ENCODE results near the gene MT1H. TPM values are rescaled to one million over a fixed set of nuclear protein-coding genes. Genes with fewer than 3 reads are reported as not detected.
"Not testable (repeated sequence)": the region's sequence is repeated elsewhere in the genome, so short reads cannot be mapped to it uniquely, and the experiment has no call there.

The MT1H gene
- not detected for total RNA-seq
- long read RNA-seq, result 0 reads

DNA sequence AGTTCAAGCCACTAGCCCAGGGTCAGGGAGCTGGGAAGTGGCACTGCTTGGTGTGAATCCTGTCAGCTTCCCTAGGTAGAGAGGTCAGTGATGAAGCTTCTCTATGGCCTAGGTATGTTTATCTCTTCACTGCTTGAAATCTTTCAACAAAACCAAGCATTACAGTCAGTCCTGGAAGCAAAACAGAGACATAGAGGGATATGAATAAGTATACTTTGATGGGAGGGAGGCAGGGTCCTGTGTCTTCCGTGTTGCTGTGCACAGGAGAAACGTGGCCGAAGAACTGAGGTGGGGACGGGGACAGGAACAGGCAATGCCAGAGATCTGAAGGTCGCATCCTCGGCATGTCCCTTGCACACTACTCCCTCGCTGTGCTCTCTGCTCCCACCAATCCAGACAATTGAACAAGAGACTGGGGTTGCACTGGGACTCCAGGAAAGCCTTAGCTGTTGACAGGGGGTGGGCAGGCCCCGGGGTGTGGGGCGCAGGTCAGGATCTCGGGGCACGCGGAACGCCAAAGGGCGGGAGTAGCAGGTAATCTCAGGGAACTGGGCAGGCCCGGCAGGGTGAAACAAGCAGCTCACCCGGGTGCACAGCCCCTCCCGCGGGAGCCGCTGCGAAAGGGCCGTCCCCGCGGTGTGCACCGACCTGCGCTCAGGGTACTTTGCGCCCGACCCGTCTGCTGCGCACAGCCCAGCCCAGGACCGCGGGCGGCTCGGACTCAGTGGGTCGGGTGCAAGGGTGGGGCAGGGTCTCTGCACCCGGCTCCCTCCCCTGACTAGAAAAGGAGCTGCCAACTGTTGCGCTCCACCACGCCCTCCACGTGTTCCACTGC is at the start of gene MT1H:
TSS of gene MT1H (plus strand) at position 810 of the 835 bp plus-strand sequence. CDS start 71 bp downstream, outside the sequence.
- Histone ChIP-seq H3K4me3 (peak within 1 kb of the TSS; percentile 34), H3K9me3 (replicated peaks) (no peaks in the 10 kb centered on the region), H3K36me3 (no peaks in the 10 kb centered on the region), H3K27ac (replicated peaks) (no peak within 1 kb of the TSS), H3K27me3 (ENCODE audit: low read depth) (peaks cover 99% of the 10 kb centered on the region), H3K4me1 (peaks cover 18% of the 10 kb centered on the region)
- intact Hi-C loops (cut with micrococcal nuclease), result no loop called here
- no peak for DNase-seq
- TF ChIP-seq, protein P1, sequence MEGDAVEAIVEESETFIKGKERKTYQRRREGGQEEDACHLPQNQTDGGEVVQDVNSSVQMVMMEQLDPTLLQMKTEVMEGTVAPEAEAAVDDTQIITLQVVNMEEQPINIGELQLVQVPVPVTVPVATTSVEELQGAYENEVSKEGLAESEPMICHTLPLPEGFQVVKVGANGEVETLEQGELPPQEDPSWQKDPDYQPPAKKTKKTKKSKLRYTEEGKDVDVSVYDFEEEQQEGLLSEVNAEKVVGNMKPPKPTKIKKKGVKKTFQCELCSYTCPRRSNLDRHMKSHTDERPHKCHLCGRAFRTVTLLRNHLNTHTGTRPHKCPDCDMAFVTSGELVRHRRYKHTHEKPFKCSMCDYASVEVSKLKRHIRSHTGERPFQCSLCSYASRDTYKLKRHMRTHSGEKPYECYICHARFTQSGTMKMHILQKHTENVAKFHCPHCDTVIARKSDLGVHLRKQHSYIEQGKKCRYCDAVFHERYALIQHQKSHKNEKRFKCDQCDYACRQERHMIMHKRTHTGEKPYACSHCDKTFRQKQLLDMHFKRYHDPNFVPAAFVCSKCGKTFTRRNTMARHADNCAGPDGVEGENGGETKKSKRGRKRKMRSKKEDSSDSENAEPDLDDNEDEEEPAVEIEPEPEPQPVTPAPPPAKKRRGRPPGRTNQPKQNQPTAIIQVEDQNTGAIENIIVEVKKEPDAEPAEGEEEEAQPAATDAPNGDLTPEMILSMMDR (IDR thresholded peaks at IDR 0.05; ENCODE audit: borderline replicate concordance), result no peak

DNA sequence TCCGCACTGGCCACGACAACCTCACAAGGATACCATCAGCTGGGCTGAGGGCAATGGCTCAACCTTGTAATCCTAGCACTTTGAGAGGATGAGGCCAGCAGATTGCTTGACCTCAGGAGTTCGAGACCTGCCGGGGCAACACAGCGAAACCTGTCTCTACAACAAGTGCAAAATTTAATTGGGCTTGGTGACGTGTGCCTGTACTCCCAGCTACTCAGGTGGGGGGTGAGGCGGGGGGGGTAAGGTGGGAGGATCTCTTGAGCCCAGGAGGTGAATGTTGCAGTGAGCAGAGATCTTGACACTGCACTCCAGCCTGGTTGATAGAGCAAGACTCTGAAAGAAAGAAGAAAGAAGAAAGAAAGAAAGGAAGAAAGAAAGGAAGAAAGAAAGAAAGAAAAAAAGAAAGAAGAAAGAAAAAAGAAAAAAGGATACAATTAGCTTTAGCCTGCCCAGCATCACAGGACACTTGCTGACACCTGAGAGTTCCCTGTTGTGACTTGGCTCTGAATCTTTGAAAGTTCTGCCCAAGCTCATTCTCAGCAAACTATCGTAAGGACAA is 49.2 kb upstream of the MT1H start:
- TF ChIP-seq, protein P1 (IDR thresholded peaks at IDR 0.05; ENCODE audit: borderline replicate concordance), result no peak

DNA sequence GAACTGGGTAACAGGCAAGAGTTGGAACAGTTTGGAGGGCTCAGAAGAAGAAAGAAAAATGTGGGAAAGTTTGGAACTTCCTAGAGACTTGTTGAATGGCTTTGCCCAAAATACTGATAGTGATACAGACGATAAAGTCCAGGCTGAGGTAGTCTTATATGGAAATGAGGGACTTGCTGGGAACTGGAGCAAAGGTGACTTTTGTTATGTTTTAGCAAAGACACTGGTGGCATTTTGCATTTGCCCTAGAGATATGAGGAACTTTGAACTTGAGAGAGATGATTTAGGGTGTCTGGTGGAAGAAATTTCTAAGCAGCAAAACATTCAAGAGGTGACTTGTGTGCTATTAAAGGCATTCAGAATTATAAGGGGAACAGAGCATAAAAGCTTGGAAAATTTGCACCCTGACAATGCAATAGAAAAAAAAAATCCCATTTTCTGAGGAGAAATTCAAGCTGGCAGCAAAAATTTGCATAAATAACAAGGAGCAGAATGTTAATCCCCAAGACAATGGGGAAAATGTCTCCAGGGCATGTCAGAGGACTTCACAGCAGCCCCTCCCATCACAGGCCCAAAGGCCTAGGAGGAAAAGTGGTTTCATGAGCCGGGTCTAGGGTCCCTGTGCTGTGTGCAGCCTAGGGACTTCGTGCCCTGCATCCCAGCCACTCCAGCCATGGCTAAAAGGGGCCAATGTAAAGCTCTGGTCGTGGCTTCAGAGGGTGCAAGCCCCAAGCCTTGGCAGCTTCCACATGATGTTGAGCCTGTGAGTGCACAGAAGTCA is 47.8 kb upstream of the MT1H start:
- H3K4me3 ChIP-seq; H3K9me3 ChIP-seq (replicated peaks); H3K27me3 ChIP-seq (ENCODE audit: low read depth); H3K36me3 ChIP-seq; intact Hi-C loops (cut with micrococcal nuclease); DNase-seq: not testable (repeated sequence)
- H3K27ac ChIP-seq (replicated peaks), result peak overlapping the region; percentile 48
- H3K4me1 ChIP-seq, result peaks cover 55% of the 10 kb centered on the region

More for the DNA sequence above, 49.2 kb upstream of the MT1H start:
- Histone ChIP-seq H3K9me3 (replicated peaks) (no peaks in the 10 kb centered on the region), H3K36me3 (no peaks in the 10 kb centered on the region), H3K27ac (replicated peaks) (no peak overlapping the region), H3K4me3 (no peak overlapping the region), H3K27me3 (ENCODE audit: low read depth) (no peaks in the 10 kb centered on the region), H3K4me1 (peaks cover 47% of the 10 kb centered on the region)
- intact Hi-C loops (cut with micrococcal nuclease), result no loop called here
- DNase-seq, result no peak

DNA sequence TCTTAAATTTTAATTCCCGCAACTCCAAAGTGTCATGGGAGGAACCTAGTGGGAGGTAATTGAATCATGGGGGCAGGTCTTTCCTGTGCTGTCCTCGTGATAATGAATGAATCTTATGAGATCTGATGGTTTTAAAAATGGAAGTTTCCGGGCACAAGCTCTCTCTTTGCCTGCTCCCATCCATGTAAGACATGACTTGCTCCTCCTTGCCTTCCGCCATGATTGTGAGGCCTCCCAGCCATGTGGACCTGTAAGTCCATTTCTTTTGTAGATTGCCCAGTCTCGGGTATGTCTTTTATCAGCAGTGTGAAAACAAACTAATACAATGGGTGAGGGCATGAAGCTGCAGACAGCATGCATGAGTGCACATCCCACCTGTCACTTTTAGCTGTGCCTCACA is 46.4 kb upstream of the MT1H start:
- H3K36me3 ChIP-seq; H3K27ac ChIP-seq (replicated peaks); DNase-seq; H3K27me3 ChIP-seq (ENCODE audit: low read depth); H3K9me3 ChIP-seq (replicated peaks); intact Hi-C loops (cut with micrococcal nuclease); H3K4me3 ChIP-seq: not testable (repeated sequence)
- peaks cover 49% of the 10 kb centered on the region for H3K4me1 ChIP-seq

DNA sequence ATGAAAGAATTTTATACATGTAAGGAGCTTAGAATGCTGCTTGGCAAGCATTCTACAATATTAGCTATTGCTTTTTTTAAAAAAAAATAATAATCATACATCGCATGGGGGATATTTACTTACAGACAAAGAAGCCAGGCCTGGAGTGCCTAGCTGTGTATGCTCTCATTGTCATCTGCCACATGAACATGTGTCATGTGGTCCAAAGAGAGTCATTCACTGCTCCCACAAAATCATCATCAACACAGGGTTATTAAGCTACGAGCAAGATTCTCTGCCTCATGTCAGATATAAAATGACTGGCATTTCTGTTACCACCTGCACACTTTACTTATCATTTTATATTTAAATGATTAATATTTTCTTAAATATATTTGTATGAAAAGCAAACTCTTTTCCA is 46.0 kb upstream of the MT1H start:
- H3K27ac ChIP-seq (replicated peaks), result no peak overlapping the region
- H3K36me3 ChIP-seq, result no peaks in the 10 kb centered on the region
- no peaks in the 10 kb centered on the region for H3K9me3 ChIP-seq (replicated peaks)
- peaks cover 45% of the 10 kb centered on the region for H3K4me1 ChIP-seq
- no peaks in the 10 kb centered on the region for H3K27me3 ChIP-seq (ENCODE audit: low read depth)
- no peak overlapping the region for H3K4me3 ChIP-seq
- DNase-seq, result no peak
- intact Hi-C loops (cut with micrococcal nuclease), result no loop called here
- TF ChIP-seq, protein P1 (IDR thresholded peaks at IDR 0.05; ENCODE audit: borderline replicate concordance), result no peak

DNA sequence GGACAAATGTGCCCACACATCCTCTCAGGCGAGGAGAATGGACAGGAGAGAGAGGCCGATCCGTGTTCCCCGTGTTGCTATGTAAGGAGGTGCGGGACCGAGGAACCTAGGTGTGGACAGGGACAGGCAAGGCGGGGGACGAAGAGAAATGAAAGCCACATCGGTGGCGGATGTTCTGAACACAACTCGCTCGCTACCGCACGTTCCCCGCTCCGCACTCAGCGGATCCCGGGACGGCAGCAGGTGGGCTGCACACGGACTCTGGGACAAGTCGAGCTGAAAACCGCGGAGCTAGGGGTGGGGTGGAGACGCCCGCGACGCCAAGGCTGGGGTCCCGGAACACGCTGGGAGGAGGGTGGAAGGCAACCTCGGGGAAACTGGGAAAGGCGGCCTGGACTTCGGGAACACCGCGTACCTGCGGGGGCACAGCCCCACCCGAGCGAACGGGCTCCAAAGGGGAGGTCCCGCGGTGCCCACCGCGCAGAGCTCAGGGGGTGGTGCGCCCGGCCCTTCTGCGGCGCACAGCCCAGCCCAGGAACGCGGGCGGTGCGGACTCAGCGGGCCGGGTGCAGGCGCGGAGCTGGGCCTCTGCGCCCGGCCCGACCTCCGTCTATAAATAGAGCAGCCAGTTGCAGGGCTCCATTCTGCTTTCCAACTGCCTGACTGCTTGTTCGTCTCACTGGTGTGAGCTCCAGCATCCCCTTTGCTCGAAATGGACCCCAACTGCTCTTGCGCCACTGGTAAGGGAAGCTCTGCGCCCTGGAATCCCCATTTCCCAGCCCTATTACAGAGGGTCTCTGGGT is 44.3 kb upstream of the MT1H start, which contains the start of gene MT1E:
TSS of gene MT1E (plus strand) at position 642 of the 803 bp plus-strand sequence. CDS start at position 713, 71 bp downstream.
- H3K9me3 ChIP-seq (replicated peaks), result no peaks in the 10 kb centered on the region
- no peaks in the 10 kb centered on the region for H3K27me3 ChIP-seq (ENCODE audit: low read depth)
- intact Hi-C loops (cut with micrococcal nuclease), result no loop called here
- TF ChIP-seq, protein P1 (IDR thresholded peaks at IDR 0.05; ENCODE audit: borderline replicate concordance), result no peak
- peaks cover 40% of the 10 kb centered on the region for H3K4me1 ChIP-seq
- peak within 1 kb of the TSS; percentile 80 for H3K4me3 ChIP-seq
- DNase-seq, result peak; percentile 88
- no peaks in the 10 kb centered on the region for H3K36me3 ChIP-seq
- H3K27ac ChIP-seq (replicated peaks), result peak within 1 kb of the TSS; percentile 99
